HepG2 (cell line): Measurements from ENCODE around the gene RRAS. TPM values are rescaled to one million over a fixed set of nuclear protein-coding genes. Genes with fewer than 3 reads are reported as not detected.

Experiments
- CBX2 ChIP-seq, 2 experiments: fragments of 200-600 bp in 1 of 2; sonication (generic); formaldehyde crosslinking in 1 of 2; IDR thresholded peaks; 2 replicates each; pipeline versions ENCODE4 v1.7.0 to v1.8.1; 2018 to 2022; ENCODE audit warnings: low read depth in 2 of 2, low read length in 1 of 2, mild to moderate bottlenecking in 1 of 2, missing genetic modification reagents in 1 of 2
- DRAP1 ChIP-seq: IDR thresholded peaks from 2 replicates; pipeline ENCODE4 v1.6.1; 2016; ENCODE audit warnings: missing genetic modification reagents, missing compliant biosample characterization
- HINFP ChIP-seq: sonication (generic); formaldehyde crosslinking; IDR thresholded peaks from 2 replicates; pipeline ENCODE4 v1.4.0; 2020; ENCODE audit warnings: low read depth, mild to moderate bottlenecking, missing genetic modification reagents
- IKZF5 ChIP-seq: IDR thresholded peaks from 2 replicates; pipeline ENCODE4 v1.6.1; 2018; ENCODE audit warnings: missing genetic modification reagents, mild to moderate bottlenecking, missing compliant biosample characterization
- KDM5B ChIP-seq: sonication (generic); formaldehyde crosslinking; IDR thresholded peaks from 2 replicates; pipeline ENCODE4 v1.4.0; 2020; ENCODE audit warnings: missing genetic modification reagents, mild to moderate bottlenecking, borderline replicate concordance
- MAX ChIP-seq: IDR thresholded peaks from 2 replicates; pipeline ENCODE4 v1.6.1; 2012; ENCODE audit warnings: inconsistent platforms
- MXD3 ChIP-seq: IDR thresholded peaks from 2 replicates; pipeline ENCODE4 v1.6.1; 2016; ENCODE audit warnings: mild to moderate bottlenecking, missing biosample characterization, missing genetic modification reagents
- SP1 ChIP-seq, 2 experiments: fragments of 450-650 bp in 1 of 2; sonication (generic) in 1 of 2; formaldehyde crosslinking in 1 of 2; IDR thresholded peaks; 2 replicates each; pipeline versions ENCODE4 v1.4.0 to v1.6.1; 2016 to 2020; ENCODE audit warnings: missing genetic modification reagents in 1 of 2
- polyA plus RNA-seq, 8 experiments: library from polyadenylated mRNA; depleted of rRNA in 3 of 8; stranded (reverse) in 7 of 8; unstranded in 1 of 8; fragments of >200 nt; fragmentation: Illumina TruSeq in 4 of 8; extraction: Trizol in 4 of 8; gene quantifications; 2 replicates each; pipeline versions ENCODE4 v1.2.1 to v1.2.3, GENCODE V29; 2011 to 2016; ENCODE audit warnings: low read depth in 4 of 8, missing spikeins in 1 of 8, mixed read lengths in 1 of 8; ENCODE audit not compliant: insufficient read depth in 1 of 8
- total RNA-seq, 5 experiments: library from RNA; depleted of rRNA; stranded (reverse); fragments of >200 nt; fragmentation: Illumina TruSeq; extraction: Trizol; gene quantifications; 2 replicates each; pipeline ENCODE4 v1.2.3, GENCODE V29; 2016; ENCODE audit warnings: low read depth in 1 of 5

RRAS gene
- total and polyA plus RNA-seq, 2 of the 13 experiments (the other 11 are each of a cell fraction or from before 2014, with no cell fraction given): 1.5 to 12.0 TPM

- 0 out of 2 replicates have a peak, but pooled peaks have one; percentile 44 for TF ChIP-seq IKZF5 (CRISPR knock-in tag)
- TF ChIP-seq MXD3 (CRISPR knock-in tag): peak; percentile 95
- TF ChIP-seq MAX: peak; percentile 97
- TF ChIP-seq HINFP (CRISPR knock-in tag): no peak
- 0 out of 2 replicates have a peak, but pooled peaks have one; percentile 11 for TF ChIP-seq DRAP1
- peak; percentile 92 for TF ChIP-seq KDM5B (CRISPR knock-in tag)
- TF ChIP-seq SP1 (IDR thresholded peaks at IDR 0.05): no peak
- TF ChIP-seq SP1 (CRISPR knock-in tag; IDR thresholded peaks at IDR 0.05): 0 out of 2 replicates have a peak, but pooled peaks have one; percentile 2
- TF ChIP-seq CBX2 (IDR thresholded peaks at IDR 0.05; ENCODE audit: low read depth, low read length): no peak
- no peak for TF ChIP-seq CBX2 (CRISPR knock-in tag; IDR thresholded peaks at IDR 0.05; ENCODE audit: low read depth)
- TF ChIP-seq, all 625 proteins: peak for 206
Observed at GRCh38 chr19:49677231-49677900, 37.4 kb upstream of the RRAS start, which contains the start of gene PRMT1 (continued).
